NCI-H2081 treated with DMSO at 0.1 percent for 48 hours (cell line): ENCODE data around the gene ELOA.
A peak's percentile ranks its signal among the peaks of the same experiment; 100 is the strongest.
"Not testable (repeated sequence)": the region's sequence is repeated elsewhere in the genome, so short reads cannot be mapped to it uniquely, and the experiment has no call there.

Experiments
- DNase-seq: peaks from one replicate; lab custom pipeline; 2025; lab: John Stamatoyannopoulos, UW

ELOA gene

GRCh38 chr1:23800400-23801337 lies 57.4 kb downstream of the ELOA start, which contains the start of gene GALE:
Gene GALE (minus strand): TSS chr1:23800754. CDS start chr1:23799007, 1,747 bp downstream.
- DNase-seq, result peak; percentile 60

- no peak for DNase-seq
These were observed 58.1 kb downstream of the ELOA start for GRCh38 chr1:23801338-23801748.

GRCh38 chr1:23801876-23802275 lies 58.6 kb downstream of the ELOA start:
- DNase-seq, result no peak

- DNase-seq, result not testable (repeated sequence)
These were observed 59.6 kb downstream of the ELOA start for GRCh38 chr1:23802809-23803342.

- DNase-seq, result no peak
These were observed 60.4 kb downstream of the ELOA start for GRCh38 chr1:23803674-23804073.

GRCh38 chr1:23804183-23804835 lies 61.0 kb downstream of the ELOA start:
- no peak for DNase-seq

GRCh38 chr1:23805025-23805424 lies 61.8 kb downstream of the ELOA start:
- DNase-seq, result no peak

GRCh38 chr1:23806280-23806679 lies 63.0 kb downstream of the ELOA start:
- DNase-seq, result no peak

- DNase-seq, result no peak
These were observed 64.2 kb downstream of the ELOA start for GRCh38 chr1:23807453-23807852.

- DNase-seq, result peak; percentile 20
These were observed 66.5 kb downstream of the ELOA start for GRCh38 chr1:23809751-23810171.

- no peak for DNase-seq
These were observed 67.7 kb downstream of the ELOA start for GRCh38 chr1:23810818-23811540.
